ENCODE results near the gene GOLIM4. TPM values are rescaled to one million over a fixed set of nuclear protein-coding genes. Genes with fewer than 3 reads are reported as not detected.

GOLIM4 gene
- total RNA-seq, 1 donor from 2014 or later: 35.9 TPM

- no peak for TF ChIP-seq CTCF (IDR thresholded peaks at IDR 0.05; ENCODE audit: unreplicated experiment)
- Mint-ChIP-seq H3K4me3 (ENCODE audit: unreplicated experiment) (no peak overlapping the region), H3K4me1 (ENCODE audit: unreplicated experiment) (peaks cover 9% of the 10 kb centered on the region), H3K36me3 (ENCODE audit: low read depth, unreplicated experiment) (no peaks in the 10 kb centered on the region), H3K27ac (ENCODE audit: unreplicated experiment) (no peak overlapping the region), H3K27me3 (ENCODE audit: unreplicated experiment) (peaks cover 1% of the 10 kb centered on the region), H3K9me3 (ENCODE audit: unreplicated experiment) (no peaks in the 10 kb centered on the region)
- DNase-seq (ENCODE audit: low spot score): no peak
Measured at GRCh38 chr3:168100777-168101492, 5.2 kb upstream of the GOLIM4 start.

- DNase-seq (ENCODE audit: low spot score): no peak
- Mint-ChIP-seq H3K4me1 (ENCODE audit: unreplicated experiment) (peaks cover 20% of the 10 kb centered on the region), H3K9me3 (ENCODE audit: unreplicated experiment) (no peaks in the 10 kb centered on the region), H3K27me3 (ENCODE audit: unreplicated experiment) (peaks cover 5% of the 10 kb centered on the region), H3K4me3 (ENCODE audit: unreplicated experiment) (no peak overlapping the region), H3K36me3 (ENCODE audit: low read depth, unreplicated experiment) (no peaks in the 10 kb centered on the region), H3K27ac (ENCODE audit: unreplicated experiment) (no peak overlapping the region)
- no peak for TF ChIP-seq CTCF (IDR thresholded peaks at IDR 0.05; ENCODE audit: unreplicated experiment)
Measured at GRCh38 chr3:168097381-168097780, 1.7 kb upstream of the GOLIM4 start.

DNA sequence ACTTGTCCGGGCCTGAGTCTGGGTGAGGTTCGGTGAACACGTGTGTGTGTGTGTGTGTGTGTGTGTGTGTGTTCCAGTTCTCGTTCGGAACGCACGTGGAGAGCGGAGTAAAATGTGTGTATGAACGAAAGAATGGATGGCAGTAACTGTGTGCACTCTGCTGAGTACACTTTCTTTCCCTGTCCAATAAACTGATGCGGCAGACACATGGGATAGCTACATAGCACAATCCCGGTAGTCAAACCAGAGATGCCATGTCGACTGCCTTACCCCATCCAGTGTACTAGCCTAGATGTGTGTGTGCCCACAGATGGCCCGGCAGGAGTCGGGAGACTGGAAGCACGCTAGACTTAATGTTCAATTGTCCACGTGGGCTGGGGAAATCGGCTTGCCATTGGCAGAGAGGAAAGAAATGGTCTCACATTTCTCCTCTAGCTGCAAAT, 507 bp upstream of the GOLIM4 start:
- Mint-ChIP-seq H3K4me3 (ENCODE audit: unreplicated experiment) (peak overlapping the region; percentile 95), H3K36me3 (ENCODE audit: low read depth, unreplicated experiment) (no peaks in the 10 kb centered on the region), H3K4me1 (ENCODE audit: unreplicated experiment) (peaks cover 27% of the 10 kb centered on the region), H3K9me3 (ENCODE audit: unreplicated experiment) (no peaks in the 10 kb centered on the region), H3K27ac (ENCODE audit: unreplicated experiment) (peak overlapping the region; percentile 87), H3K27me3 (ENCODE audit: unreplicated experiment) (peaks cover 5% of the 10 kb centered on the region)
- peak; percentile 62 for DNase-seq (ENCODE audit: low spot score)
- no peak for TF ChIP-seq CTCF (IDR thresholded peaks at IDR 0.05; ENCODE audit: unreplicated experiment)

DNA sequence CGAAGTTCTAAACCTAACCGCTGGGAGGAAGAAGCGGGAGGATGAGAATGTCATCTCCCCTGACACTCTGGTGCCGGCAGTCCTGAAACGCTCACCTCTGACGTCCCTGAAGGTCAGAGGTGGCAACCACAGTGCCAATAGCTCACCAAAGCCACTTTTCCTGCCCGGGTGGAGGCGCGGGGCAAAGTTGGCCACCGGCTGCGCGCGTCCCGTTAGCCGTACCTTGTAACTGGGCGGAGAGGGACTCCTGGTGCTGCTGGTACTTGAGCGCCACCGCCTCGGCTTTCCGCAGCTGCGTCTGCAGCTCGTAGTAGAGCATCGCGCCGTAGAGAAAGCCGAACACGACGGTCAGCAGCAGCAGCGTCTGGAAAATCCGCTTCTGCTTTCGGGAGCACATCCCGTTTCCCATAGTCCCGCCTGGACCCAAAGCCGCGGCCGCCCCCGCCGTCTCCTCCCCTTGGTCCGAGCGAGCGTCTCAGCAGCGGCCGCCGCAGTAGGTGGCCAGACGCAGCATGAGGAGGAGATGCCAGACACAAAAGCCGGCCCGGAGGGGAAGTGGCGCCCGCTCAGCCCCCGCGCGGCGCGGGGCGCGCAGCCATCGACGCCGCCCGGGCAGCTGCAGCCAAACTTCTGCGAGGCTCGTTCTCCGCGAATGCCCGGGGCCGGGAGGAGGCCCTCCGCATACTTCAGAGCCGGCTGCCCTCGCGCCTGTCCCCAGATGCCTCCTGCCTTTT, 680 bp downstream of the GOLIM4 start:
- peak; percentile 17 for TF ChIP-seq CTCF (IDR thresholded peaks at IDR 0.05; ENCODE audit: unreplicated experiment)
- no peaks in the 10 kb centered on the region for H3K9me3 Mint-ChIP-seq (ENCODE audit: unreplicated experiment)
- H3K27me3 Mint-ChIP-seq (ENCODE audit: unreplicated experiment): peaks cover 3% of the 10 kb centered on the region
- peak overlapping the region; percentile 48 for H3K27ac Mint-ChIP-seq (ENCODE audit: unreplicated experiment)
- no peaks in the 10 kb centered on the region for H3K36me3 Mint-ChIP-seq (ENCODE audit: low read depth, unreplicated experiment)
- H3K4me3 Mint-ChIP-seq (ENCODE audit: unreplicated experiment): peak overlapping the region; percentile 95
- H3K4me1 Mint-ChIP-seq (ENCODE audit: unreplicated experiment): peaks cover 25% of the 10 kb centered on the region
- DNase-seq (ENCODE audit: low spot score): peak; percentile 61

- Mint-ChIP-seq H3K36me3 (ENCODE audit: low read depth, unreplicated experiment) (no peaks in the 10 kb centered on the region), H3K4me1 (ENCODE audit: unreplicated experiment) (peaks cover 25% of the 10 kb centered on the region), H3K27ac (ENCODE audit: unreplicated experiment) (peak overlapping the region; percentile 48), H3K9me3 (ENCODE audit: unreplicated experiment) (no peaks in the 10 kb centered on the region), H3K27me3 (ENCODE audit: unreplicated experiment) (peaks cover 3% of the 10 kb centered on the region), H3K4me3 (ENCODE audit: unreplicated experiment) (peak overlapping the region; percentile 93)
- no peak for TF ChIP-seq CTCF (IDR thresholded peaks at IDR 0.05; ENCODE audit: unreplicated experiment)
- no peak for DNase-seq (ENCODE audit: low spot score)
Measured at GRCh38 chr3:168094580-168094876, 1.2 kb downstream of the GOLIM4 start.
